ENCODE data around the gene CUL5.
"Not testable (repeated sequence)": the region's sequence is repeated elsewhere in the genome, so short reads cannot be mapped to it uniquely, and the experiment has no call there.

The CUL5 gene

GRCh38 chr11:108025387-108026080, 16.8 kb downstream of the CUL5 start:
- DNase-seq (ENCODE audit: low spot score), result no peak

- DNase-seq (ENCODE audit: low spot score), result no peak
Observed at GRCh38 chr11:108027057-108027456, 18.4 kb downstream of the CUL5 start.

- not testable (repeated sequence) for DNase-seq (ENCODE audit: low spot score)
Observed at GRCh38 chr11:108028822-108029441, 20.2 kb downstream of the CUL5 start.

- DNase-seq (ENCODE audit: low spot score), result not testable (repeated sequence)
Observed at GRCh38 chr11:108031604-108032003, 22.9 kb downstream of the CUL5 start.

GRCh38 chr11:108032800-108033199, 24.1 kb downstream of the CUL5 start:
- no peak for DNase-seq (ENCODE audit: low spot score)

- DNase-seq (ENCODE audit: low spot score), result no peak
Observed at GRCh38 chr11:108034034-108034433, 25.3 kb downstream of the CUL5 start.

GRCh38 chr11:108034952-108035351, 26.3 kb downstream of the CUL5 start:
- no peak for DNase-seq (ENCODE audit: low spot score)

GRCh38 chr11:108035690-108036089, 27.0 kb downstream of the CUL5 start:
- no peak for DNase-seq (ENCODE audit: low spot score)

- no peak for DNase-seq (ENCODE audit: low spot score)
Observed at GRCh38 chr11:108037211-108037610, 28.5 kb downstream of the CUL5 start.

GRCh38 chr11:108037636-108038035, 28.9 kb downstream of the CUL5 start:
- DNase-seq (ENCODE audit: low spot score), result no peak

- DNase-seq (ENCODE audit: low spot score), result no peak
Observed at GRCh38 chr11:108048269-108048668, 39.6 kb downstream of the CUL5 start.

- no peak for DNase-seq (ENCODE audit: low spot score)
Observed at GRCh38 chr11:108062336-108062735, 53.6 kb downstream of the CUL5 start.

GRCh38 chr11:108063410-108063809, 54.7 kb downstream of the CUL5 start:
- no peak for DNase-seq (ENCODE audit: low spot score)

- peak; percentile 19 for DNase-seq (ENCODE audit: low spot score)
Observed at GRCh38 chr11:108069947-108070346, 61.2 kb downstream of the CUL5 start.

GRCh38 chr11:108084811-108085210, 76.1 kb downstream of the CUL5 start:
- DNase-seq (ENCODE audit: low spot score), result no peak

GRCh38 chr11:108085672-108086071, 77.0 kb downstream of the CUL5 start:
- DNase-seq (ENCODE audit: low spot score), result no peak

- DNase-seq (ENCODE audit: low spot score), result no peak
Observed at GRCh38 chr11:108092134-108092533, 83.4 kb downstream of the CUL5 start.

GRCh38 chr11:108093128-108093904, 84.6 kb downstream of the CUL5 start:
- no peak for DNase-seq (ENCODE audit: low spot score)

GRCh38 chr11:108097179-108097578, 88.5 kb downstream of the CUL5 start:
- DNase-seq (ENCODE audit: low spot score), result no peak

- no peak for DNase-seq (ENCODE audit: low spot score)
Observed at GRCh38 chr11:108101090-108101775, 92.5 kb downstream of the CUL5 start.

GRCh38 chr11:108111126-108111525, 102.4 kb downstream of the CUL5 start:
- DNase-seq (ENCODE audit: low spot score), result no peak

- DNase-seq (ENCODE audit: low spot score), result no peak
Observed at GRCh38 chr11:108112057-108112456, 103.4 kb downstream of the CUL5 start.

All from RKO (cell line).